WTC11 (cell line): Measurements from ENCODE around the gene ST6GALNAC3. TPM values are rescaled to one million over a fixed set of nuclear protein-coding genes. Genes with fewer than 3 reads are reported as not detected.

Experiments
- ATAC-seq: fragments of 200-7000 bp; cut with Tn5 transposase; 2 replicates; pipeline ENCODE4 v1.10.0; 2021; ENCODE audit warnings: mild to moderate bottlenecking, moderate library complexity
- CTCF ChIA-PET: fragments of 300-600 bp; sonication (Branson Sonifier 250); formaldehyde crosslinking; loops from one replicate; lab custom pipeline; 2021; ENCODE audit warnings: antibody characterized with exemption; lab: Charles Lee
- POLR2A ChIA-PET: fragments of 350-600 bp; sonication (Branson Sonifier 250); formaldehyde crosslinking; loops from one replicate; lab custom pipeline; 2021; ENCODE audit warnings: antibody characterized with exemption; lab: Charles Lee
- DNase-seq: peaks from one replicate; pipeline ENCODE4 v3.0.0; 2021; ENCODE audit warnings: low spot score
- H3K27ac Mint-ChIP-seq: 2 replicates; pipeline ENCODE4 v1.8.0; 2021; ENCODE audit warnings: mixed read lengths
- H3K27me3 Mint-ChIP-seq: 2 replicates; pipeline ENCODE4 v1.8.0; 2021; ENCODE audit warnings: low read depth, mild to moderate bottlenecking, moderate library complexity, mixed read lengths
- H3K36me3 Mint-ChIP-seq: 2 replicates; pipeline ENCODE4 v1.8.0; 2021; ENCODE audit warnings: mixed read lengths
- H3K4me1 Mint-ChIP-seq: 2 replicates; pipeline ENCODE4 v1.8.0; 2022; ENCODE audit warnings: mixed read lengths
- H3K4me3 Mint-ChIP-seq: 2 replicates; pipeline ENCODE4 v1.8.0; 2021; ENCODE audit warnings: mild to moderate bottlenecking, moderate library complexity, mixed read lengths
- H3K9me3 Mint-ChIP-seq: 2 replicates; pipeline ENCODE4 v1.8.0; 2021; ENCODE audit warnings: mixed read lengths
- AFF4 ChIP-seq: sonication (generic); formaldehyde crosslinking; IDR thresholded peaks from 2 replicates; pipeline ENCODE4 v1.8.1; 2023; ENCODE audit warnings: mild to moderate bottlenecking, missing genetic modification reagents, borderline replicate concordance
- ATF1 ChIP-seq: sonication (generic); formaldehyde crosslinking; IDR thresholded peaks from 2 replicates; pipeline ENCODE4 v1.8.1; 2023; ENCODE audit warnings: mild to moderate bottlenecking, moderate library complexity, missing genetic modification reagents
- CREB1 ChIP-seq: sonication (generic); formaldehyde crosslinking; IDR thresholded peaks from 2 replicates; pipeline ENCODE4 v1.8.0; 2023; ENCODE audit warnings: mild to moderate bottlenecking, missing genetic modification reagents
- E2F5 ChIP-seq: sonication (generic); formaldehyde crosslinking; IDR thresholded peaks from 2 replicates; pipeline ENCODE4 v1.8.1; 2022; ENCODE audit warnings: mild to moderate bottlenecking, moderate library complexity, missing genetic modification reagents
- ESRRA ChIP-seq: sonication (generic); formaldehyde crosslinking; IDR thresholded peaks from 2 replicates; pipeline ENCODE4 v1.8.1; 2022; ENCODE audit warnings: mild to moderate bottlenecking, missing genetic modification reagents, borderline replicate concordance
- FOXJ3 ChIP-seq: sonication (generic); formaldehyde crosslinking; IDR thresholded peaks from 2 replicates; pipeline ENCODE4 v1.9.0; 2021; ENCODE audit warnings: missing genetic modification reagents, mild to moderate bottlenecking, borderline replicate concordance
- FOXP1 ChIP-seq: sonication (generic); formaldehyde crosslinking; IDR thresholded peaks from 2 replicates; pipeline ENCODE4 v1.8.0; 2022; ENCODE audit warnings: missing genetic modification reagents, mild to moderate bottlenecking, moderate library complexity, borderline replicate concordance
- GRHL2 ChIP-seq: fragments of 250-450 bp; sonication (Bioruptor Pico); IDR thresholded peaks from 2 replicates; pipeline ENCODE4 v1.8.0; 2022; ENCODE audit warnings: mild to moderate bottlenecking, moderate library complexity; ENCODE audit not compliant: insufficient replicate concordance, severe bottlenecking
- GTF2I ChIP-seq: fragments of 250-450 bp; sonication (Bioruptor Pico); conservative IDR thresholded peaks from 2 replicates; pipeline ENCODE4 v1.4.0; 2021; ENCODE audit warnings: mild to moderate bottlenecking
- MAX ChIP-seq: sonication (generic); formaldehyde crosslinking; IDR thresholded peaks from 2 replicates; pipeline ENCODE4 v1.8.0; 2022; ENCODE audit warnings: mild to moderate bottlenecking, missing genetic modification reagents
- PREB ChIP-seq: sonication (generic); formaldehyde crosslinking; IDR thresholded peaks from 2 replicates; pipeline ENCODE4 v1.8.1; 2022; ENCODE audit warnings: mild to moderate bottlenecking, missing genetic modification reagents, moderate library complexity, borderline replicate concordance
- ZBTB21 ChIP-seq: sonication (generic); formaldehyde crosslinking; IDR thresholded peaks from 2 replicates; pipeline ENCODE4 v1.8.1; 2023; ENCODE audit warnings: mild to moderate bottlenecking, missing genetic modification reagents, borderline replicate concordance
- ZNF138 ChIP-seq: sonication (generic); formaldehyde crosslinking; conservative IDR thresholded peaks from 2 replicates; pipeline ENCODE4 v1.8.1; 2022; ENCODE audit warnings: mild to moderate bottlenecking, moderate library complexity, missing genetic modification reagents
- ZNF263 ChIP-seq: sonication (generic); formaldehyde crosslinking; IDR thresholded peaks from 2 replicates; pipeline ENCODE4 v1.8.1; 2022; ENCODE audit warnings: low read depth, mild to moderate bottlenecking, moderate library complexity, missing genetic modification reagents
- ZNF423 ChIP-seq: fragments of 250-450 bp; sonication (Bioruptor Pico); IDR thresholded peaks from 2 replicates; pipeline ENCODE4 v2.1.2; 2022; ENCODE audit warnings: mild to moderate bottlenecking, moderate library complexity
- ZNF532 ChIP-seq: fragments of 250-450 bp; sonication (Bioruptor Pico); IDR thresholded peaks from 2 replicates; pipeline ENCODE4 v1.9.0; 2021; ENCODE audit warnings: mild to moderate bottlenecking, borderline replicate concordance
- ZNF671 ChIP-seq: fragments of 250-450 bp; sonication (Bioruptor Pico); IDR thresholded peaks from 2 replicates; pipeline ENCODE4 v1.8.0; 2021; ENCODE audit warnings: mild to moderate bottlenecking
- total RNA-seq: library from RNA; stranded (reverse); gene quantifications from 3 replicates; pipeline ENCODE4 v1.2.3, GENCODE V29; 2021

The ST6GALNAC3 gene
- total RNA-seq, 1 experiment from 2014 or later = 11.9 TPM

GRCh38 chr1:76395059-76395458, 320.5 kb downstream of the ST6GALNAC3 start (continued):
- no peak for TF ChIP-seq AFF4 (CRISPR knock-in tag)
- TF ChIP-seq ESRRA = no peak
- no peak for TF ChIP-seq ZNF138
- no peak for TF ChIP-seq GTF2I
- TF ChIP-seq ATF1 (CRISPR knock-in tag) = no peak

- DNase-seq = no peak
- Mint-ChIP-seq H3K36me3 (peaks cover 12% of the 10 kb centered on the region), H3K27ac (no peak overlapping the region), H3K4me3 (no peak overlapping the region), H3K4me1 (no peaks in the 10 kb centered on the region), H3K27me3 (peaks cover 24% of the 10 kb centered on the region), H3K9me3 (peaks cover 15% of the 10 kb centered on the region)
- ChIA-PET POLR2A (no interaction called here), CTCF (no interaction called here)
- no peak for TF ChIP-seq E2F5 (CRISPR knock-in tag)
- TF ChIP-seq GRHL2 (CRISPR knock-in tag) = no peak
- no peak for TF ChIP-seq ZBTB21 (CRISPR knock-in tag)
- no peak for TF ChIP-seq ZNF671 (CRISPR knock-in tag)
- TF ChIP-seq PREB (CRISPR knock-in tag) = no peak
- no peak for TF ChIP-seq FOXJ3 (CRISPR knock-in tag)
- no peak for TF ChIP-seq ZNF423 (CRISPR knock-in tag)
- no peak for TF ChIP-seq MAX (CRISPR knock-in tag)
- no peak for TF ChIP-seq FOXP1 (CRISPR knock-in tag)
- TF ChIP-seq ZNF532 (CRISPR knock-in tag) = no peak
- TF ChIP-seq ZNF263 (CRISPR knock-in tag) = no peak
- TF ChIP-seq ATF1 (CRISPR knock-in tag) = no peak
- no peak for TF ChIP-seq CREB1 (CRISPR knock-in tag)
- no peak for ATAC-seq
Observed at GRCh38 chr1:76402128-76402527, 327.6 kb downstream of the ST6GALNAC3 start.
